Measurements from ENCODE around the gene ARMC2. TPM values are rescaled to one million over a fixed set of nuclear protein-coding genes. Genes with fewer than 3 reads are reported as not detected.
A peak's percentile ranks its signal among the peaks of the same experiment; 100 is the strongest.

ARMC2 gene, protein sequence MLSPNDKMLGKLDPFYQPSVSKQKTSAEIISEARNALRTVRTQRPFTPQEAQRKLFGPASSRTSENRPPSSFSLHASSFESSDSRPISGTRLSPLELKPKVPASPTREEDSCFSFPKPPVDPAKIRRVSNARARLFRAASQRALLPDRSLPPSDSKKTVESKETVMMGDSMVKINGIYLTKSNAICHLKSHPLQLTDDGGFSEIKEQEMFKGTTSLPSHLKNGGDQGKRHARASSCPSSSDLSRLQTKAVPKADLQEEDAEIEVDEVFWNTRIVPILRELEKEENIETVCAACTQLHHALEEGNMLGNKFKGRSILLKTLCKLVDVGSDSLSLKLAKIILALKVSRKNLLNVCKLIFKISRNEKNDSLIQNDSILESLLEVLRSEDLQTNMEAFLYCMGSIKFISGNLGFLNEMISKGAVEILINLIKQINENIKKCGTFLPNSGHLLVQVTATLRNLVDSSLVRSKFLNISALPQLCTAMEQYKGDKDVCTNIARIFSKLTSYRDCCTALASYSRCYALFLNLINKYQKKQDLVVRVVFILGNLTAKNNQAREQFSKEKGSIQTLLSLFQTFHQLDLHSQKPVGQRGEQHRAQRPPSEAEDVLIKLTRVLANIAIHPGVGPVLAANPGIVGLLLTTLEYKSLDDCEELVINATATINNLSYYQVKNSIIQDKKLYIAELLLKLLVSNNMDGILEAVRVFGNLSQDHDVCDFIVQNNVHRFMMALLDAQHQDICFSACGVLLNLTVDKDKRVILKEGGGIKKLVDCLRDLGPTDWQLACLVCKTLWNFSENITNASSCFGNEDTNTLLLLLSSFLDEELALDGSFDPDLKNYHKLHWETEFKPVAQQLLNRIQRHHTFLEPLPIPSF
- total RNA-seq (2021) (12.0 and 12.6 TPM in 2 replicates), Bru-seq, nascent RNA (percentile 50 among the genes with signal in this experiment), BruChase-seq, experiment 1, labeled RNA remaining after a 2-hour chase (percentile 56 among the genes with signal in this experiment), BruChase-seq, experiment 2, labeled RNA remaining after a 6-hour chase (percentile 53 among the genes with signal in this experiment)
- long read RNA-seq, partial matches to known transcripts = 3 of 4 reads
- long read RNA-seq, other reads (novel, unspliced or antisense) = 1 of 4 reads

- no TSS peak for BruUV-seq (replicated peaks)
- no peak for TF ChIP-seq CTCF (conservative IDR thresholded peaks at IDR 0.05; ENCODE audit: low read depth, low read length)
- no peak for TF ChIP-seq EZH2 (IDR thresholded peaks at IDR 0.05; ENCODE audit: borderline replicate concordance, low read depth, low read length, poor library complexity, severe bottlenecking)
- H3K4me1 ChIP-seq (ENCODE audit: insufficient read depth, low read length, poor library complexity, severe bottlenecking) = peaks cover 12% of the 10 kb centered on the region
These were observed at the start of gene ARMC2 for GRCh38 chr6:108848116-108848868. Gene ARMC2, plus strand, starts transcription at chr6:108848422. Its CDS starts 5,846 bp downstream, at chr6:108854268.

GRCh38 chr6:108798670-108799353, 49.4 kb upstream of the ARMC2 start:
- POLR2A ChIA-PET (ENCODE audit: low non-redundant PET) = no interaction called here
- peak; percentile 52 for DNase-seq (ENCODE audit: low spot score)
- no peaks in the 10 kb centered on the region for H3K27me3 ChIP-seq (replicated peaks; ENCODE audit: insufficient read depth, low read depth, low read length, poor library complexity)
- no peak overlapping the region for H3K27ac ChIP-seq (ENCODE audit: low read depth, low read length, poor library complexity, severe bottlenecking)
- CTCF ChIA-PET = no interaction called here
- peaks cover 8% of the 10 kb centered on the region for H3K4me1 ChIP-seq (ENCODE audit: insufficient read depth, low read length, poor library complexity, severe bottlenecking)
- H3K9me3 ChIP-seq (ENCODE audit: low read depth, low read length, poor library complexity, severe bottlenecking) = no peaks in the 10 kb centered on the region
- no TSS peak for BruUV-seq (replicated peaks)
- no peak overlapping the region for H3K4me3 ChIP-seq (ENCODE audit: low read depth, low read length, poor library complexity, severe bottlenecking)
- TF ChIP-seq EZH2 (IDR thresholded peaks at IDR 0.05; ENCODE audit: borderline replicate concordance, low read depth, low read length, poor library complexity, severe bottlenecking) (no peak), CTCF (conservative IDR thresholded peaks at IDR 0.05; ENCODE audit: low read depth, low read length) (no peak)
- intact Hi-C loops (cut with micrococcal nuclease; ENCODE audit: unreplicated experiment) = no loop called here
- no peaks in the 10 kb centered on the region for H3K36me3 ChIP-seq (ENCODE audit: insufficient read depth, low read length, poor library complexity, severe bottlenecking)

More at GRCh38 chr6:108848116-108848868, at the start of gene ARMC2:
- Histone ChIP-seq H3K9me3 (ENCODE audit: low read depth, low read length, poor library complexity, severe bottlenecking) (no peaks in the 10 kb centered on the region), H3K27me3 (replicated peaks; ENCODE audit: insufficient read depth, low read depth, low read length, poor library complexity) (no peaks in the 10 kb centered on the region), H3K4me3 (ENCODE audit: low read depth, low read length, poor library complexity, severe bottlenecking) (peak within 1 kb of the TSS; percentile 97), H3K36me3 (ENCODE audit: insufficient read depth, low read length, poor library complexity, severe bottlenecking) (no peaks in the 10 kb centered on the region), H3K27ac (ENCODE audit: low read depth, low read length, poor library complexity, severe bottlenecking) (peak within 1 kb of the TSS; percentile 52)
- ChIA-PET CTCF (interaction anchor here (0.9 kb wide), 1 partner anchor 10 kb away, joined by 3 read pairs; no protein-coding TSS in a partner anchor), POLR2A (ENCODE audit: low non-redundant PET) (no interaction called here)
- DNase-seq (ENCODE audit: low spot score) = peak; percentile 82
- intact Hi-C loops (cut with micrococcal nuclease; ENCODE audit: unreplicated experiment) = no loop called here
